PC-3 (cell line): ENCODE measurements around the gene ADGRG1. TPM values are rescaled to one million over a fixed set of nuclear protein-coding genes. Genes with fewer than 3 reads are reported as not detected.

Source experiments
- ATAC-seq: fragments of 200-7000 bp; cut with Tn5 transposase; 2 replicates; pipeline ENCODE4 v1.9.1; 2020; ENCODE audit warnings: mild to moderate bottlenecking, moderate library complexity
- BruUV-seq: library from RNA; stranded (reverse); fragments of 400-500 nt; replicated peaks from 2 replicates; lab custom pipeline; 2021; lab: Mats Ljungman, UMichigan
- CTCF ChIA-PET: fragments of 300-600 bp; sonication (Branson Sonifier 250); formaldehyde crosslinking; loops from one replicate; lab custom pipeline; 2022; ENCODE audit warnings: antibody characterized with exemption; lab: Charles Lee
- POLR2A ChIA-PET: fragments of 300-600 bp; sonication (Branson Sonifier 250); formaldehyde crosslinking; loops from one replicate; lab custom pipeline; 2022; ENCODE audit warnings: antibody characterized with exemption; ENCODE audit not compliant: unreplicated experiment; lab: Charles Lee
- DNase-seq: peaks from one replicate; pipeline ENCODE4 v3.0.0-alpha.2; 2015
- H2AFZ ChIP-seq: fragments of 300-600 bp; sonication (generic); 2 replicates; pipeline ENCODE4 v1.6.0; 2016; ENCODE audit warnings: antibody characterized with exemption, low read length
- H3F3A ChIP-seq: fragments of 300-600 bp; sonication (generic); one replicate; pipeline ENCODE4 v1.6.0; 2017; ENCODE audit warnings: antibody characterized with exemption, low read length, control low read depth, mild to moderate bottlenecking; ENCODE audit not compliant: unreplicated experiment
- H3K27ac ChIP-seq: fragments of 300-600 bp; sonication (generic); 2 replicates; pipeline ENCODE4 v1.5.1; 2016; ENCODE audit warnings: mild to moderate bottlenecking, low read length
- H3K27me3 ChIP-seq: fragments of 300-600 bp; sonication (generic); 2 replicates; pipeline ENCODE4 v1.6.1; 2016; ENCODE audit warnings: low read length, mixed read lengths
- H3K36me3 ChIP-seq: fragments of 300-600 bp; sonication (generic); 2 replicates; pipeline ENCODE4 v1.6.1; 2016; ENCODE audit warnings: low read depth, mixed run types, low read length, mixed read lengths
- H3K4me1 ChIP-seq: fragments of 300-600 bp; sonication (generic); 2 replicates; pipeline ENCODE4 v1.5.1; 2016; ENCODE audit warnings: low read length; ENCODE audit not compliant: insufficient read depth
- H3K4me2 ChIP-seq: fragments of 300-600 bp; sonication (generic); 2 replicates; pipeline ENCODE4 v1.6.0; 2016; ENCODE audit warnings: low read length
- H3K4me3 ChIP-seq: fragments of 300-600 bp; sonication (generic); 2 replicates; pipeline ENCODE4 v1.5.1; 2016; ENCODE audit warnings: mild to moderate bottlenecking, low read length, mixed read lengths
- H3K79me2 ChIP-seq: fragments of 300-600 bp; sonication (generic); 2 replicates; pipeline ENCODE4 v1.6.1; 2017; ENCODE audit warnings: low read length, mixed read lengths
- H3K9ac ChIP-seq: fragments of 300-600 bp; sonication (generic); 2 replicates; pipeline ENCODE4 v1.6.0; 2016; ENCODE audit warnings: mild to moderate bottlenecking, low read length
- H3K9me2 ChIP-seq: fragments of 300-600 bp; sonication (generic); replicated peaks from 2 replicates; pipeline ENCODE4 v1.6.1; 2016; ENCODE audit warnings: mixed run types, low read length, mixed read lengths
- H3K9me3 ChIP-seq: fragments of 300-600 bp; sonication (generic); 2 replicates; pipeline ENCODE4 v1.6.1; 2016; ENCODE audit warnings: low read length, mixed read lengths
- H4K20me1 ChIP-seq: fragments of 300-600 bp; sonication (generic); 2 replicates; pipeline ENCODE4 v1.6.1; 2016; ENCODE audit warnings: low read length, mixed read lengths
- CTCF ChIP-seq: fragments of 300-600 bp; sonication (generic); conservative IDR thresholded peaks from 2 replicates; pipeline ENCODE4 v1.5.1; 2017; ENCODE audit warnings: antibody characterized with exemption, low read depth, mild to moderate bottlenecking, low read length
- EZH2 ChIP-seq: fragments of 300-600 bp; sonication (generic); IDR thresholded peaks from one replicate; pipeline ENCODE4 v1.6.1; 2017; ENCODE audit warnings: antibody characterized with exemption, mild to moderate bottlenecking, low read length; ENCODE audit not compliant: unreplicated experiment
- intact Hi-C: fragments of 100-400 bp; cut with micrococcal nuclease; formaldehyde crosslinking; loops from 2 replicates; pipeline ENCODE4 v1.9.0; 2023
- total RNA-seq: library from RNA; depleted of rRNA; stranded (reverse); fragments of >200 nt; gene quantifications from 2 replicates; pipeline ENCODE4 v1.2.3, GENCODE V29; 2014

Gene ADGRG1
- total RNA-seq, 1 experiment from 2014 or later = 33.7 TPM

GRCh38 chr16:57590654-57591085 is 37.8 kb upstream of the ADGRG1 start:
- peak overlapping the region; percentile 60 for H3K4me3 ChIP-seq
- H3K79me2 ChIP-seq = no peaks in the 10 kb centered on the region
- no peaks in the 10 kb centered on the region for H3K9me2 ChIP-seq
- ChIA-PET CTCF (interaction anchor here (0.6 to 1.2 kb wide), 11 partner anchors 9 to 354 kb away, joined by 3 to 16 read pairs (median 5); partner anchors contain the start of genes ADGRG1 and KATNB1), POLR2A (interaction anchor here (0.5 to 1.0 kb wide), 2 partner anchors 53 to 335 kb away, joined by 3 to 6 read pairs; no protein-coding TSS in a partner anchor)
- peak; percentile 85 for DNase-seq
- no peak for TF ChIP-seq CTCF
- no peaks in the 10 kb centered on the region for H4K20me1 ChIP-seq
- H3F3A ChIP-seq = no peaks in the 10 kb centered on the region
- intact Hi-C loops = loop anchor here (1.0 to 5.0 kb wide), 5 partner anchors 10 to 132 kb away; partner anchors contain the start of gene ADGRG1
- peaks cover 16% of the 10 kb centered on the region for H3K4me1 ChIP-seq
- BruUV-seq = TSS peak; percentile 20
- H3K9ac ChIP-seq = peak overlapping the region; percentile 85
- H3K27me3 ChIP-seq = no peaks in the 10 kb centered on the region
- no peaks in the 10 kb centered on the region for H3K9me3 ChIP-seq
- peak; percentile 83 for ATAC-seq
- peak overlapping the region; percentile 13; the same call in 1 of the 2 replicates for H2AFZ ChIP-seq
- H3K4me2 ChIP-seq = peak overlapping the region; percentile 92
- peak overlapping the region; percentile 99 for H3K27ac ChIP-seq
- no peaks in the 10 kb centered on the region for H3K36me3 ChIP-seq

- BruUV-seq = TSS peak; percentile 32
- peak overlapping the region; percentile 99 for H3K27ac ChIP-seq
- no peaks in the 10 kb centered on the region for H3K9me3 ChIP-seq
- peaks cover 16% of the 10 kb centered on the region for H3K4me1 ChIP-seq
- H3K27me3 ChIP-seq = no peaks in the 10 kb centered on the region
- CTCF ChIA-PET = interaction anchor here (0.6 to 1.2 kb wide), 12 partner anchors 9 to 355 kb away, joined by 3 to 16 read pairs (median 4); partner anchors contain the start of genes ADGRG1 and KATNB1
- H4K20me1 ChIP-seq = no peaks in the 10 kb centered on the region
- H3F3A ChIP-seq = no peaks in the 10 kb centered on the region
- DNase-seq = peak; percentile 86
- H3K9ac ChIP-seq = peak overlapping the region; percentile 85
- POLR2A ChIA-PET = interaction anchor here (0.5 to 1.0 kb wide), 2 partner anchors 52 to 336 kb away, joined by 3 to 6 read pairs; no protein-coding TSS in a partner anchor
- H3K9me2 ChIP-seq = no peaks in the 10 kb centered on the region
- TF ChIP-seq CTCF (peak; percentile 95), EZH2 (no peak)
- ATAC-seq = peak; percentile 92
- no peaks in the 10 kb centered on the region for H3K79me2 ChIP-seq
- peak overlapping the region; percentile 60 for H3K4me3 ChIP-seq
- H2AFZ ChIP-seq = peak overlapping the region; percentile 32; the same call in 1 of the 2 replicates
- intact Hi-C loops = loop anchor here (1.0 to 5.0 kb wide), 5 partner anchors 9 to 131 kb away; partner anchors contain the start of gene ADGRG1
- no peaks in the 10 kb centered on the region for H3K36me3 ChIP-seq
- H3K4me2 ChIP-seq = peak overlapping the region; percentile 92
These were observed 37.2 kb upstream of the ADGRG1 start for GRCh38 chr16:57591086-57591869.
